ENCODE measurements around the gene NOCT.
"Not testable (repeated sequence)": the region's sequence is repeated elsewhere in the genome, so short reads cannot be mapped to it uniquely, and the experiment has no call there.

NOCT gene

DNA sequence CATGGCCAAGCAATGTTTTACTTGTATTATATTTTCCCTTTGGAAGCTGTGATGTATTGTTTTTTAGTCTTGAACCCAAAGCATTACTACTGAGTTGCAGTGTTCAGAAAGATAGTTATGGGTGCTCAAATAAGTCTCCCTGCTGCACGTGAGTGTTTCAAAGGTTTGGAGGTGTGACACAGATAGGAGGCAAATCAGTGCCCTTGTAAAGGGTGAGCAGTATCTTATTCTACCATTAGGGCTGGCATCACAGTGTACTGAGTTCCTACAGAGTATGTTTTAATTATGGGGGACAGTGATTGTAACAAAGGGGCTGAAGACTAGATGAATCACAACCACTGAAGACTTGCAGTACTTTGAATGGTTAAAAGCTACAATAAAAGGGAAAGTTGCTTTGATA, 38.3 kb downstream of the NOCT start:
- DNase-seq: no peak

DNA sequence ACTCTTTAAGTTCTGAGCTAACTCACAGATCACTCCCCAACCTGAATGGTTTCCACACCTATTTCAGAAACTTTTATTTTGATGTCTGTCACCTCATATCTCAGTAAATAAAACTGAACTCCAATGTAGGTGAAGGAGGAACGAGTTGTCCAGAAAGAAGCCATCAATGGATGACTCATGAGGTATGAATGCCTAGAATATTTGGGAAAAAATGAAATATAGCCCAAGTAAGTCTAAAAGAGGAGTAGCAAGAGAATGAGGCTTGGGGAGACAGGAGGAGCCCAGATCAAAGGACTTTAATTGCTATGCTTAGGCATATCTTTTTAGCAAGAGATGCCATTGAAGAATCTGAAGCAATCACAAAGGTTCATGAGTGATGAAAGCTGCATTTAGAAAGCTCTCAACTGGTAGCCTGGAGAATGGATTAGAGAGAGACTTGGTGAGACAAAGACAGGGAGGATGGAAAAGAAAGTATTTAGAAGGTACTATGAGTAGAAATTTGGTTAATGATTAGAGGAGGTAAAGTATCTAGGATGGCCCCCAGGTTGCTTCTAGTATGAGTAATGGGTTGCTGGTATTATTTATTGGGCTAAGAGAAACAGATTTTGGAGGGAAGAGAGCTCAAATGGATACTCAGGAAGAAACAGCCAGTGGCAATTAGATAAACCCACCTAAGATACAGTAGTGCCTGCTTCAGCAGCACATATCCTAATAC, 39.4 kb downstream of the NOCT start:
- no peak for DNase-seq

DNA sequence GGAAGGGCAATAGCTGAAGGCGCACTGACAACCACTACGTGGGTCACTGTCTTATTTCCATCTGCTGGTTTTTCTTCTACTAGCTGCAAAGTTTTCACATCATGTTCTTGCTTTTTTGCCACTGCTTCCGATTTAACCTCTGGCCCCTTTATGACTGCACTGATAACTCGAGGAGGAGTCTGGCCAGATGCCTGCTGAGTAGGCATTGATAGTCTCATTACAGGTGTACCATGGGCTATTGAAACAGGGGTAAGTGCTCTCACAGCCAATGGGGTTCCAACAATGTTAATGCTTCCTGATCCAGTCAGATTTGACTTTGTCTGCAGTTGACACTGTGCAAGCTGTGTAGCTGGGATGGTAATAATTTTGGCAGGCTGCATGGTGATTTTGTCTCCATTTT, 43.4 kb downstream of the NOCT start:
- not testable (repeated sequence) for DNase-seq

DNA sequence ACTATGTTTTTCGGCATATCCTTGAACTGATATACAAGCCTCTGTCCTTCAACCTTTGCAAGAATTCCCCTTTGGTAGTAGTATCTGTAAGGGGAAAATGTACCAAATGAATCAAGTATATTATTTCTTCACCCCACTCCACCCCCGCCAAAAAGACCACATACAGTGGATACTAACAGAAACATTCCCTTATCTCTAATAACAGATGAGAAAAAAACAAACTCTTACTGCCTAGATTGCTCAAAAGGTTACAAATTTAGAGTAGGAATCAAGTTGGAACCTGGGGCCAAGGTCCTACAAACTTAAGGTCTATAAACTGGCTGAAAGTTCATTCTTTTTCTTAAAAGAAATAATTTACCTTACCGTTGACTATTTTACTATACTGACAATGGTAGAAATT, 45.0 kb downstream of the NOCT start:
- DNase-seq: no peak

DNA sequence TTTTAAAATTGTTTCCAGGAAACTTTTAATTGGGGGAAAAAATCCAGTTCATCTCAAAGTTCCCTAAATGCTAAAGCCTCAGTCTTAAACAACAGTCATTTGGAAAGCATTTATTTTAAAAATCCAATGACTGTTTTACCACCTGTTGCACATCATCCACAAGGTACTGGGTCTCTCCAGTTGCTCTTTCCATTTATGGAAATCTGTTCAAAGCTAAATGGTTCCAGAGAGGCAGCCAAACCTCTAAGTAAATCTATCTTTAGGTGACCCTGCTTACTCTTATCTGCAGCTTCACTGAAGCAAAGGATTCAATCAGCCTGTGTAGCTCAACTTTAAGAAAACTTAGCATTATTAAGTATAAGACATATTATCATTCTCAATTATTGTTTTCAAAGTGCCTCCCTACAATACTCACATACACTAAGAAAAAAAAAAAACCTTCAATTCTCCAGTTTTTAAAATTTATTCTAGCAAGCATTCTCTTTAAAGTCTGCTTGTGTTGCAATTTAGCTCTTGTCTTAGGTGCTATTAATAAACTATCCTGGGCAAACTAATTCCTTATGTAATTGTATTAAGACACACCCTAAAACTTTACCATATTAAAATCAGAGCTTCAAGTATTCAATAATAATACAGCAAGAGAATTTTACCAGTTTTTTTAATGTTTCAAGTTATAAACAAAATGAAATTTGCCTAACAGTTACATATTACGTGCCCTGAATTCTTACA, 60.6 kb downstream of the NOCT start:
- DNase-seq: no peak

DNA sequence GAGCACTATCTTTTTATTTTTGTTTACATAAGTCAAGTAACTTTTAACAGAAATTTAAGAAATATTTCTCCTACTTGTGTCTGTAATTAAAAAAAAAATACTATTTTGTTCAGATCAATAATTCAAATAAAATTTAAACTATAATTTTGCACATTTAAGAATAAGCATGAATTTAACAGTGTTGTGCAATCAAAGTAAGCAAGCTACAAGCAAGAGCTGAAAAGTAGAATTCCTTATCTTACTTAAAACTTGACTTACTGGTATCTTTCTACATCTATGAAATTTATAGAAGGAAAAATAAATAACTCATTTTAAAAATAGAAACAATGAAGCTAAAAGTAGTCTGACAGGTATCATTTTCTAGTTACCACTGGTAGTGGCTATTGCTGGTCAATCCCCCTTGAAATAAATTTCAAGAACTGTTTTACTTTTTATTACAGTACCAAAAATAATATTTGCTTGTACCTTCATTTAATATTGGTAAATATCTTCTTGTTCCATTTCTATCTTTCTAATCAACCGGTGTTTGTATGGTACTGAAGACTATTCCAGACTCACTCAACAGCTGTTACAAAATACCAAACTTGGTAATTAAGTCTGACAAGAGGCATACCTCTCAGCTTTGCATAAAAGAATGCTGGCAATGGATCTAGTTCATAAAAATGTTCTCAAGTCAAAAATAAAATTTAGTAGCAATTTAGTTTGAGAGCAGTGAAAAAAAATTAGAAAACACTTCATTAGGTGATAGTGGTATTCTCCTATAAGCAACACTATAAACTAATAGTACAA, 62.2 kb downstream of the NOCT start:
- DNase-seq: no peak

DNA sequence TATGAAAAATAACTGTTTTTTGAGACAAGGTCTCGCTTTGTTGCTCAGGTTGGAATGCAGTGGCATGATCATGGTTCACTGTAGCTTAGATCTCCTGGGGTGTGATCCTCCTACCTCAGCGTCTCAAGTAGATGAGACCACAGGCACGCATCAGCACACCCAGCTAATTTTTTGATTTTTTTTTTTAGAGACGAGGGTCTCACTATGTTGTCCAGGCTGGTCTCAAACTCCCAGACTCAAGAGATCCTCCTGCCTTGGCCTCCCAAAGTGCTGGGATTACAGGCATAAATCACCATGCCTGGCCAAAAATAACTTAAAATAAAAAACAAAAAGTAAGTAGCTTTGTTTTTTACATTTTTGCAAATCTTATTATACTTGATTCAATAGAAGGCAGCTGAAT, 63.3 kb downstream of the NOCT start:
- no peak for DNase-seq

DNA sequence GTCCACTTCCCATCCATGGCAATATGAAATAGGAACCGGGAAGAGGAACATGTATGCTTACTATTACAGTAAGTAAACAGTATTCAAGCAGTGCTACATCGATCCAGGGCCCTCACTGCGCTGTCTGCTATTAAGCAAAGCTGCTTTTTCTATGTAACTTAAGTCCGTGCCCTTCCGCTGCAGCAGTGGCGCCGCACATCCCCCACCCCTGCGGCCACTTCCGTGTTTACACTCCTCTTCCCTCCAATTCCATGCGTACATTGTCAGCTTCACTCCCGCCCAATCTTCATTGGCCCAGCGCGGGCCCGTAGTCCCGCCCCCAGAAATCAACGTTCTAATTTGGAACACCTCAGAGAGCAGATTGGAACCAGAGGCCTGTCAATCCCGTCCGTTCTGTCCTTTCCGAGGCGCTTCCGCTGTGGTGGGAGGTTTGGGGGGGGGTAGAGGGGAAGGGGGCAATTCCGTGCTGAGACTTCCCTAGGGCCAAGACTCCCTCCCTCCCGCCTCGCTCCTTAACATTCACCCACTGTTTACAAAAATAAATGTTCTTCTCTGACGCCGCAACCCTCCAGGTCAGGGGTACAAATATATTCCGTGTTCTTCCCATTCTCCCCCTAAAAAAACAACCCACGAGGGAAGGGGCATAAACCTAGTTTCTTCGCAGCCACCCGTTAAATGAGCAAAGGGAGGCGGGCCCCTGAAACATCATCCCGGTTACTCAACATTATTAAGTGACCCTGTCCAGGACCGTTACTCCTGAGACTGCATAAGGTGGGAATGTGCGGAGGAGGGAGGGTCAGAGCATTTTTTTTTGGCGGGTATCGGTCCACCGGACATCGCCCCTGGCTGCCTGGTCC, 67.4 kb downstream of the NOCT start:
- DNase-seq: peak; percentile 89

DNA sequence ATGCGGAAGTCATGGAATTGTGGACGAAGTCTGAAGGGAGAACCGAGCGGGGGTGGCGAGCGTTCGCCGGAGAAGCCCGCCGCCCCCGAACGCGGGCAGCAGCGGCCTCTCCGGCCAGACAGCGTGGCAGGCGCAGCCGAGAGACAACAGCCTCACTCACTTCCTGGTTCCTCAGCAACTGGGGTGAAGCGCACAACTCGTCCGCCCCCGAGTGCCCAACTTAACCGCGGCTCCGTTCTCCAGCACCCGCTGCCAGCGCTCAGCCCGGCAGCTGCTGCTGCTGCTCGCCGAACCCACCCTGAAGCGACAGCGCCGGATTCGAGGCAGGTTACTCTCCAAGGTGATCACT, 68.0 kb downstream of the NOCT start:
- no peak for DNase-seq

DNA sequence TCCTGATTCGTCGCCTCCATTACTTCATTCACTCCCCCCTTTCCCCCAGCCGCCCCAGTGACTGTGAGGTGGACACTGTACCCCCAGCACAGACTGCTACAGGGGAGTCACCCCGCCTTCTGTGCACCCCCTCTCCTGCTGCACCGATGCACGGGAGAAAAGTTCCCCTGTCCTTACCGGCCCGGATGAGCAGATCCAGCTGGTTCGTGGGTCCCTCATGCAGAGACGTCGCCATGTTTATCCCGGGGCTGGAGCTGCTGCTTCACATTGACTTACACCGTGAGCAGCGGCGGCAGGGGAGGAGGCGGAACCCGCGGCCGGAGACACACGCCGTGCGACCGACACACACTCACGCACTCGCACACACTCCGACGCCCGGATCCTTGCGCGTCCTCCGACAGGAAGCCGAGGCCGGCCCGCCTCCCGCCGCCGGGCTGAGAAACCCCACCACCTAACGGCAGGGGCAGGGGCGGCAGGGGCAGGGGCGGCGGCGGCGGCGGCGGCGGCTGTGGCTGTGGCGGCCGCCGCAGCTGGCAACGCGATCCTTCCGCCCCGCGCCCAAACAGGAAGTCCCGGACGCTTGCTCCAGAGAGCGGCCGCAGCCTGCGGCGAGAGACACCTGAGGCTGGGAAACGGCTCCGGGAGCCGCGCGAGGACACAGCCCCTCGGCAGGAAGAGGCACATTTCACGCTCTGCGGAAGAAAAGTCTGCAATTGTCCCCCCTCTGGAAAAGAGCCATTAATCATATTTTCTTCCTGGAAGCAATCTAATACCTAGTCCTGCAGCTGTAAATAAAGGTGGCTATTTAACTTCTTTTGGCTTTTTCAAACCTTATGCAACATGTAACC, 68.6 kb downstream of the NOCT start:
- peak; percentile 83 for DNase-seq

DNA sequence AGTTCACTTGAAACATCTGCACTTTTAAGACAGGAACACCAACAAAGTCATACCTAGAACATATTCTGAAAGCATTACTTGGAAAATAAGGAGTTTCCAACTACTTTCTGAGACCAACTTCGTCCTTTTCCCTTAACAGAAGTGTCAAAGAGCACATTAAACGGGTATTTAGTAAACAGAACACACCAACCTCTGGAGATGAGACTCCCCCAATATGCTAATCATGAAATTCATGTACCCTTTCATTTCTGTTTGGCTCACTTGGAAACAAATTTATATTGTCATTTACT, 69.2 kb downstream of the NOCT start:
- DNase-seq: no peak

DNA sequence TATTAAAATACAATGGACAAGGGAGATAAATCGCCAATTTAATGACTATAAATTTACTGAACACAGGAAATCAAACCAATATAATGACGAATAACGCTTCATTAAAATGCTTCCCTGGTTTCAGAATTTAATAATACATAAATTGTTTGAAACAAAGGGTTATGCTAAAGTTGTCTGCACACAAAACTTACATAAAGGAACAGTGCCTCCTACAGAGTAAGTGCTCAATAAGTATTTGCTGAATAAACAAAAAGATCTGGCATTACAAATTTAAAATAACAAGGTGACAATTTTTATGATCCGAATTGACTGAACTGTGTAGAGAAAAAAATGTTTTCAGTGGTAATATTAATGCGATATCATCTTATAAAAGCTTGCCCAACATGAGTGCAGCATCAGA, 69.6 kb downstream of the NOCT start:
- no peak for DNase-seq

DNA sequence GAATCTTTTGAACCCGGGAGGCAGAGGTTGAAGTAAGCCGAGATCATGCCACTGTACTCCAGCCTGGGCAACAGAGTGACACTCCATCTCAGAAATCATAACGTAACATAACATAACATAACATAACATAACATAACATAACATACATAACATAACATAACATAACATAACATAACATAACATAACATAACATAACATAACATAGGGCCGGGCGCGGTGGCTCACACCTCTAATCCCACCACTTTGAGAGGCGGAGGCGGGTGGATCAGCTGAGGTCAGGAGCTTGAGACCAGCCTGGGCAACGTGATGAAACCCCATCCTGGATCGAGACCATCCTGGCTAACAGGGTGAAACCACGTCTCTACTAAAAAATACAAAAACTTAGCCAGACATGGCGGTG, 76.7 kb downstream of the NOCT start:
- DNase-seq: no peak
